ENCODE data around the gene HDGFL3.

Gene HDGFL3

DNA sequence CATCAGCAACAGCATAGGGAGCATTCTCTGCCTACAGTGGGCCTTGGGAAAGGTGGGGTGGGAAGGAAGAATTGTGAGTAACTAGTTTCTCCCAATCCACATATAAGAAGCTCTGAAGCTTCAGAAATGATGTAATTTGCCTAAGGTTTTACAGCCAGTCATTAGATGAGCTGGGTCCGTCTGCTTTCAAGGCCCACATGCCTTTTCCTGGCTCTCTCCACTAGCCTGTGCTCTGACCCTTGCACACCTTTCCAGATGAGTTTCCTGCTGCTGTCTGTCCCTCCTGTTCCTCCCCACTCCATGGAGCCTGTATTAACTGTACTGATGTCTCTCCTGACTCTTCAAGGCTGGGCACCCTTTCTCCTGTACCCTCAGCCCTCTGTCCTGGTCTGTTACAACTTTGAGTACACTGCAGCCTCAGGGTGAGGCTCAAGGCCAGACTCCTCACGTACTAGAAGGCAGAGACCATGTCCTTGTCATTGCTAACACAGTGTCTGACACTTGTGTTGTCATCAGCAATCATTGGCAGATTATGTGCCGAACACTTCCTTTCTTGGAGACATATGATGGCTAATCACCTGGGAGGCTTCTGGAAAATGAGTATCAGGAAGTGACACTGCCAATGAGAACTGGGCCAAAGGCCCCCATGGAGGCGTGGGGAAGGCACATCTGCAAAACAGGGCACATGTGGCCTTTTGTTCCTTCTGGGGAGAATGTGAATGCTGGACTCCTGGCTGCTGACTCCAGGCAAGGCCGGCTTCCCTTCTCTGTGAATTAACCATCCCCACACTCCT lies 93.5 kb downstream of the HDGFL3 start:
- Histone ChIP-seq H3K27ac (ENCODE audit: poor library complexity, severe bottlenecking) (no peak overlapping the region), H3K4me1 (ENCODE audit: insufficient read depth, poor library complexity, severe bottlenecking) (no peaks in the 10 kb centered on the region), H3K27me3 (ENCODE audit: insufficient read depth, poor library complexity, severe bottlenecking) (no peaks in the 10 kb centered on the region), H3K9me3 (ENCODE audit: severe bottlenecking) (no peaks in the 10 kb centered on the region), H3K4me3 (ENCODE audit: severe bottlenecking) (no peak overlapping the region), H3K36me3 (ENCODE audit: low read depth) (no peaks in the 10 kb centered on the region)
- TF ChIP-seq CTCF (IDR thresholded peaks at IDR 0.05; ENCODE audit: poor library complexity, severe bottlenecking) = no peak
- DNase-seq (ENCODE audit: low spot score) (no peak), ATAC-seq (ENCODE audit: low read depth) (no peak)

DNA sequence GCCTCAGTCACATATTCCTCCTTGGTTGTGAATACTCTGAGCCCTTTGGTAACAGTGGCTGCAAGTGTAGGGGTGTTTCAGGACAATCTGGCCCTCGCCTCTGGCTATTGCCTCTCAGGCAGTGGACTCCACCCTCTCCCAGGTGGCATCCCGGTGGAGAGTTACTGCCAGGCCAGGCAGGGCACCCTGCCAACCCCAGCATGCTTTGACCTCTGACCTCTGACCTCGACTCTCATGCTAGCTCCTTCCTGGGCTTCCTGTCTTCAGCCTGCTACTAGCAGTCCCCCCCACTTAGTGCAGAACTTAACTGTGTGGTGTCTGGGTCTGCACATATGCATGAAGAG lies 94.7 kb downstream of the HDGFL3 start:
- no peak for ATAC-seq (ENCODE audit: low read depth)
- Histone ChIP-seq H3K4me1 (ENCODE audit: insufficient read depth, poor library complexity, severe bottlenecking) (no peaks in the 10 kb centered on the region), H3K36me3 (ENCODE audit: low read depth) (no peaks in the 10 kb centered on the region), H3K4me3 (ENCODE audit: severe bottlenecking) (no peak overlapping the region), H3K27me3 (ENCODE audit: insufficient read depth, poor library complexity, severe bottlenecking) (peaks cover 1% of the 10 kb centered on the region), H3K9me3 (ENCODE audit: severe bottlenecking) (no peaks in the 10 kb centered on the region), H3K27ac (ENCODE audit: poor library complexity, severe bottlenecking) (no peak overlapping the region)
- no peak for TF ChIP-seq CTCF (IDR thresholded peaks at IDR 0.05; ENCODE audit: poor library complexity, severe bottlenecking)
- DNase-seq (ENCODE audit: low spot score) = no peak

DNA sequence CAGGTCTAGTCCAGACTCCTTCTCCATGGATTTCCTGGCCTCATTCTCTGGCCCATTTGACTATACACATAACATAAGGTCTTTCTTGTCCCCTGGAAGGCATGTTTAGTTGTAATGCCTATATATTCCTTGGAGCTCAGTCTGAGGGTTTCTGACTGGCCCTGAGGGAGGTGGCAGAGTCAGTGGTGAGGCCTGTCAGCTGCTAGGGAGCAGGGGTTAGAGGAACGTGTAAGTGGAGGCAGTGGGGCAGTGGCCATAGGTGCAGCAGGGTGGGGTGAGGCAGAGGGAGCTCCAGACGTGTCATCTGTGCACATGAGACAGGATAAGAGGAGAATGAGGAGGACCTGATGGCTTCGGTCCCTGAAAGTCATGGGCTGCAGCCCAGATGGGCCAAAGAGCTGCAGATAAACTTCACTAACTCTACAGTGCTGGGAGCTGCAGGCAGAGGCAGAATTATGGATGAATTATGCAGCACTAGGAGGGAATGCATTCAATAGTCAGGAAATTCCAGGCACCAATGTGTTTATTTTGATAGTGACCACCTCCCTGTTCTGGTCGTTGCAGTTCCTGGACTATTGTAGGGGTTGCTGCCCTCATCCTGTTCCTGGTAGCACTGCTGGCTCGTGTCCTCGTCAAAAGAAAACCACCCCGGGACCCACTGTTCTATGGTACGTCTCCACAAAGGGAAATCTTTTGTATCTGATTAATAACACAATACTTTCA lies 95.2 kb downstream of the HDGFL3 start:
- DNase-seq (ENCODE audit: low spot score) (no peak), ATAC-seq (ENCODE audit: low read depth) (no peak)
- Histone ChIP-seq H3K27ac (ENCODE audit: poor library complexity, severe bottlenecking) (no peak overlapping the region), H3K4me3 (ENCODE audit: severe bottlenecking) (no peak overlapping the region), H3K4me1 (ENCODE audit: insufficient read depth, poor library complexity, severe bottlenecking) (no peaks in the 10 kb centered on the region), H3K27me3 (ENCODE audit: insufficient read depth, poor library complexity, severe bottlenecking) (peaks cover 5% of the 10 kb centered on the region), H3K36me3 (ENCODE audit: low read depth) (no peaks in the 10 kb centered on the region), H3K9me3 (ENCODE audit: severe bottlenecking) (no peaks in the 10 kb centered on the region)
- TF ChIP-seq CTCF (IDR thresholded peaks at IDR 0.05; ENCODE audit: poor library complexity, severe bottlenecking) = no peak

- Histone ChIP-seq H3K27me3 (ENCODE audit: insufficient read depth, poor library complexity, severe bottlenecking) (peaks cover 5% of the 10 kb centered on the region), H3K27ac (ENCODE audit: poor library complexity, severe bottlenecking) (no peak overlapping the region), H3K4me1 (ENCODE audit: insufficient read depth, poor library complexity, severe bottlenecking) (no peaks in the 10 kb centered on the region), H3K4me3 (ENCODE audit: severe bottlenecking) (no peak overlapping the region), H3K9me3 (ENCODE audit: severe bottlenecking) (no peaks in the 10 kb centered on the region), H3K36me3 (ENCODE audit: low read depth) (no peaks in the 10 kb centered on the region)
- no peak for TF ChIP-seq CTCF (IDR thresholded peaks at IDR 0.05; ENCODE audit: poor library complexity, severe bottlenecking)
- ATAC-seq (ENCODE audit: low read depth) (no peak), DNase-seq (ENCODE audit: low spot score) (no peak)
These were observed 96.5 kb downstream of the HDGFL3 start for GRCh38 chr15:83111149-83111548.

DNA sequence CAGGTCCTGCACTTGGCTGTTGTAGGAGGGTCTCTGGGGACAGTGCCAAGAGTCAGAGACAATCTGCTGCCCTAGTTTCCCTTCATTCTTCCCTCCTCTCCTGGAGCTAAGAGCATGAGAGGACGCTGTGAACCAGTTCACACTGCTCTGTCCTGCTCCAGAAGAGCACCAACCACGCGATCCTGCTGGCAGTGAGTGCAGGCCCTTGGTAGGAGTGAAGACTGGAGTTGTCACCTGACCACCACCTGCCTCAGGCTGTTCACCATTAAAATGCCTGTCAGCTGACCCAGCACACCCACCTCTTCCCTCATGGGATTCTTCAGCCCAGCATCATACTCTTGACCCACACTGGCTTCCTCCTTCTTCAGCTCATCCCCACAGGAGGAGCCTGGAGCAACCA lies 97.2 kb downstream of the HDGFL3 start:
- Histone ChIP-seq H3K36me3 (ENCODE audit: low read depth) (no peaks in the 10 kb centered on the region), H3K9me3 (ENCODE audit: severe bottlenecking) (no peaks in the 10 kb centered on the region), H3K27ac (ENCODE audit: poor library complexity, severe bottlenecking) (no peak overlapping the region), H3K27me3 (ENCODE audit: insufficient read depth, poor library complexity, severe bottlenecking) (peaks cover 5% of the 10 kb centered on the region), H3K4me3 (ENCODE audit: severe bottlenecking) (no peak overlapping the region), H3K4me1 (ENCODE audit: insufficient read depth, poor library complexity, severe bottlenecking) (no peaks in the 10 kb centered on the region)
- TF ChIP-seq CTCF (IDR thresholded peaks at IDR 0.05; ENCODE audit: poor library complexity, severe bottlenecking) = no peak
- DNase-seq (ENCODE audit: low spot score) (no peak), ATAC-seq (ENCODE audit: low read depth) (no peak)

All from RWPE2 (cell line).